SK-N-SH treated with all-trans-retinoic acid at 6 μM for 48 hours (cell line): ENCODE data around the gene VPS13C.

Experiments
- ARNTL ChIP-seq: fragments of 450-650 bp; formaldehyde crosslinking; IDR thresholded peaks from 2 replicates; pipeline ENCODE4 v1.5.0; 2020; ENCODE audit warnings: low read depth, mild to moderate bottlenecking, moderate library complexity, borderline replicate concordance
- PPARA ChIP-seq: fragments of 250-450 bp; sonication (Bioruptor Pico); IDR thresholded peaks from 2 replicates; pipeline ENCODE4 v1.5.0; 2020; ENCODE audit warnings: mild to moderate bottlenecking, borderline replicate concordance
- TF ChIP-seq, protein P1 (sequence below): fragments of 250-450 bp; sonication (Bioruptor Pico); IDR thresholded peaks from 2 replicates; pipeline ENCODE4 v1.8.0; 2021; ENCODE audit warnings: low read depth, mild to moderate bottlenecking, moderate library complexity, borderline replicate concordance
- TF ChIP-seq, protein P2 (sequence below): fragments of 250-450 bp; sonication (Bioruptor Pico); IDR thresholded peaks from 2 replicates; pipeline ENCODE4 v1.8.0; 2020; ENCODE audit warnings: mild to moderate bottlenecking, moderate library complexity, borderline replicate concordance

DNA sequence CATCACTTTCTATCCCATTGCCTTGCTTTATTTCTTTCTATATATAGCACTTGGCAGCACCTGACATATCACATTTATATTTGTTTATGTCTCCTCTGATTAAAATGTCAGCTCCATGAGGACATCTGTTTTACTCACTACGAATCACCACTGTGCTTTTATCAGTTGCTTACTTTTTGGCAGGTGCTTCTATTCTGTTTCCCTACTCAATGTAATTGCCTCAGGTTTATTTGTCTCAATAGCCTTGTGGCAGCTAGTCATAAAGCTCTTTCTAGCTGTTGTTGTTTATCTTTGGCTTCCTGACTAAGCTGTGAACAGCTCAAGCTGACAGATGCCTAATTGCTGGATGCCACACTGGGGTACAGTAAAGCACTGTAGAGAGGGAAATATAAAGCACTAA lies 85.5 kb downstream of the VPS13C start:
- TF ChIP-seq, protein P1, sequence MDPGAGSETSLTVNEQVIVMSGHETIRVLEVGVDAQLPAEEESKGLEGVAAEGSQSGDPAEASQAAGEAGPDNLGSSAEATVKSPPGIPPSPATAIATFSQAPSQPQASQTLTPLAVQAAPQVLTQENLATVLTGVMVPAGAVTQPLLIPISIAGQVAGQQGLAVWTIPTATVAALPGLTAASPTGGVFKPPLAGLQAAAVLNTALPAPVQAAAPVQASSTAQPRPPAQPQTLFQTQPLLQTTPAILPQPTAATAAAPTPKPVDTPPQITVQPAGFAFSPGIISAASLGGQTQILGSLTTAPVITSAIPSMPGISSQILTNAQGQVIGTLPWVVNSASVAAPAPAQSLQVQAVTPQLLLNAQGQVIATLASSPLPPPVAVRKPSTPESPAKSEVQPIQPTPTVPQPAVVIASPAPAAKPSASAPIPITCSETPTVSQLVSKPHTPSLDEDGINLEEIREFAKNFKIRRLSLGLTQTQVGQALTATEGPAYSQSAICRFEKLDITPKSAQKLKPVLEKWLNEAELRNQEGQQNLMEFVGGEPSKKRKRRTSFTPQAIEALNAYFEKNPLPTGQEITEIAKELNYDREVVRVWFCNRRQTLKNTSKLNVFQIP (CRISPR knock-in tag): no peak
- TF ChIP-seq PPARA (CRISPR knock-in tag) (no peak), ARNTL (no peak)
- TF ChIP-seq, protein P2, sequence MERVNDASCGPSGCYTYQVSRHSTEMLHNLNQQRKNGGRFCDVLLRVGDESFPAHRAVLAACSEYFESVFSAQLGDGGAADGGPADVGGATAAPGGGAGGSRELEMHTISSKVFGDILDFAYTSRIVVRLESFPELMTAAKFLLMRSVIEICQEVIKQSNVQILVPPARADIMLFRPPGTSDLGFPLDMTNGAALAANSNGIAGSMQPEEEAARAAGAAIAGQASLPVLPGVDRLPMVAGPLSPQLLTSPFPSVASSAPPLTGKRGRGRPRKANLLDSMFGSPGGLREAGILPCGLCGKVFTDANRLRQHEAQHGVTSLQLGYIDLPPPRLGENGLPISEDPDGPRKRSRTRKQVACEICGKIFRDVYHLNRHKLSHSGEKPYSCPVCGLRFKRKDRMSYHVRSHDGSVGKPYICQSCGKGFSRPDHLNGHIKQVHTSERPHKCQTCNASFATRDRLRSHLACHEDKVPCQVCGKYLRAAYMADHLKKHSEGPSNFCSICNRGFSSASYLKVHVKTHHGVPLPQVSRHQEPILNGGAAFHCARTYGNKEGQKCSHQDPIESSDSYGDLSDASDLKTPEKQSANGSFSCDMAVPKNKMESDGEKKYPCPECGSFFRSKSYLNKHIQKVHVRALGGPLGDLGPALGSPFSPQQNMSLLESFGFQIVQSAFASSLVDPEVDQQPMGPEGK (CRISPR knock-in tag): no peak
